Esophagus muscularis mucosa (tissue), 4 donors: ENCODE data around the gene DAPK1.
A peak's percentile ranks its signal among the peaks of the same experiment; 100 is the strongest.

Source experiments
- CTCF ChIP-seq, 3 experiments: fragments of 200-600 bp in 2 of 3; fragments of 450-650 bp in 1 of 3; sonication (generic) in 2 of 3; IDR thresholded peaks; one replicate each; pipeline ENCODE4 v1.5.1; 2017 to 2019; ENCODE audit warnings: antibody characterized with exemption in 3 of 3, mild to moderate bottlenecking in 2 of 3, moderate library complexity in 1 of 3
- EP300 ChIP-seq: sonication (generic); formaldehyde crosslinking; IDR thresholded peaks from one replicate; pipeline ENCODE4 v1.6.1; 2017; ENCODE audit warnings: antibody characterized with exemption
- POLR2A ChIP-seq: fragments of 450-650 bp; IDR thresholded peaks from one replicate; pipeline ENCODE4 v1.6.1; 2017; ENCODE audit warnings: antibody characterized with exemption, moderate library complexity, mild to moderate bottlenecking, low read depth
- POLR2AphosphoS5 ChIP-seq, 2 donors: sonication (generic); formaldehyde crosslinking; IDR thresholded peaks; one replicate each; pipeline ENCODE4 v1.6.1; 2017; ENCODE audit warnings: antibody characterized with exemption in 2 of 2

GRCh38 chr9:87498046-87498810 lies 561 bp downstream of the DAPK1 start:
- TF ChIP-seq POLR2A, result no peak
- TF ChIP-seq CTCF (IDR thresholded peaks at IDR 0.05), result peak; percentile 25 to 51 (median 30)
- peak in 1 of 2 donors; percentile 9 for TF ChIP-seq POLR2AphosphoS5 (IDR thresholded peaks at IDR 0.05)
- no peak for TF ChIP-seq EP300
